CD14-positive monocyte (primary cell): ENCODE measurements around the gene TP73. TPM values are rescaled to one million over a fixed set of nuclear protein-coding genes. Genes with fewer than 3 reads are reported as not detected.

Experiments
- DNase-seq, 3 donors: peaks; one replicate each; pipeline ENCODE4 v3.0.0-alpha.2; 2011 to 2022
- H2AFZ ChIP-seq: 2 replicates; pipeline ENCODE4 v1.6.0; 2012; ENCODE audit warnings: mild to moderate bottlenecking, low read depth, low read length, inconsistent platforms; ENCODE audit not compliant: insufficient read depth, poor library complexity, severe bottlenecking
- H3K27ac ChIP-seq, 2 donors: 1 replicate in 1 of 2; 2 replicates in 1 of 2; pipeline ENCODE4 v1.5.1; 2012 to 2013; ENCODE audit warnings: low read length in 2 of 2, control low read depth in 1 of 2, inconsistent platforms in 1 of 2, low read depth in 1 of 2, mild to moderate bottlenecking in 1 of 2
- H3K27me3 ChIP-seq, 2 donors: one replicate each; pipeline versions ENCODE4 v1.6.0 to v1.6.1; 2011 to 2013; ENCODE audit warnings: low read length in 2 of 2; ENCODE audit not compliant: control insufficient read depth in 2 of 2, insufficient read depth in 2 of 2
- H3K36me3 ChIP-seq, 2 donors: replicated peaks in 1 of 2; 1 replicate in 1 of 2; 2 replicates in 1 of 2; pipeline versions ENCODE4 v1.5.1 to v1.6.1; 2012 to 2013; ENCODE audit warnings: low read length in 2 of 2, control low read depth in 1 of 2, inconsistent platforms in 1 of 2, mild to moderate bottlenecking in 1 of 2; ENCODE audit not compliant: insufficient read depth in 2 of 2, control insufficient read depth in 1 of 2
- H3K4me1 ChIP-seq, 2 donors: 1 replicate in 1 of 2; 2 replicates in 1 of 2; pipeline versions ENCODE4 v1.5.1 to v1.6.1; 2012 to 2013; ENCODE audit warnings: low read length in 2 of 2, control low read depth in 1 of 2, inconsistent platforms in 1 of 2, mild to moderate bottlenecking in 1 of 2, moderate library complexity in 1 of 2; ENCODE audit not compliant: insufficient read depth in 2 of 2, control insufficient read depth in 1 of 2
- H3K4me2 ChIP-seq: replicated peaks from 2 replicates; pipeline ENCODE3; 2012; ENCODE audit warnings: low read length, moderate library complexity, mild to moderate bottlenecking; ENCODE audit not compliant: poor library complexity, severe bottlenecking; ENCODE audit errors: extremely low read depth
- H3K4me3 ChIP-seq, 3 experiments: fragments of 200-600 bp in 1 of 3; sonication (generic) in 1 of 3; replicated peaks in 1 of 3; 1 replicate in 2 of 3; 2 replicates in 1 of 3; pipeline ENCODE4 v1.5.1; 2011 to 2013; ENCODE audit warnings: low read length in 3 of 3, mild to moderate bottlenecking in 3 of 3, control low read depth in 2 of 3, low read depth in 2 of 3, inconsistent platforms in 1 of 3, moderate library complexity in 1 of 3
- H3K79me2 ChIP-seq: 2 replicates; pipeline ENCODE4 v1.6.0; 2012; ENCODE audit warnings: mild to moderate bottlenecking, control low read depth, inconsistent platforms, low read length, moderate library complexity; ENCODE audit not compliant: insufficient read depth
- H3K9ac ChIP-seq: 2 replicates; pipeline ENCODE4 v1.6.0; 2017; ENCODE audit warnings: low read length, mild to moderate bottlenecking; ENCODE audit not compliant: insufficient read depth, poor library complexity, severe bottlenecking
- H3K9me3 ChIP-seq, 2 donors: replicated peaks in 1 of 2; 1 replicate in 1 of 2; 2 replicates in 1 of 2; pipeline versions ENCODE4 v1.5.1 to v1.6.1; 2012 to 2013; ENCODE audit warnings: low read length in 2 of 2, control low read depth in 1 of 2; ENCODE audit not compliant: control insufficient read depth in 1 of 2, insufficient read depth in 1 of 2
- H4K20me1 ChIP-seq: 2 replicates; pipeline ENCODE4 v1.6.0; 2012; ENCODE audit warnings: mild to moderate bottlenecking, low read length, control low read depth, moderate library complexity; ENCODE audit not compliant: insufficient read depth
- H3K27ac Mint-ChIP-seq, 7 donors: one replicate each; pipeline ENCODE4 v1.8.0; 2020; ENCODE audit warnings: mild to moderate bottlenecking in 7 of 7, mixed read lengths in 7 of 7, moderate library complexity in 6 of 7, inconsistent platforms in 2 of 7
- H3K27me3 Mint-ChIP-seq, 3 donors: one replicate each; pipeline ENCODE4 v1.8.0; 2021 to 2022; ENCODE audit warnings: low read depth in 3 of 3, mild to moderate bottlenecking in 3 of 3, mixed read lengths in 3 of 3, moderate library complexity in 3 of 3, inconsistent platforms in 1 of 3
- H3K36me3 Mint-ChIP-seq, 2 donors: one replicate each; pipeline ENCODE4 v1.8.0; 2020; ENCODE audit warnings: mixed read lengths in 2 of 2, inconsistent platforms in 1 of 2, mild to moderate bottlenecking in 1 of 2
- H3K4me1 Mint-ChIP-seq: one replicate; pipeline ENCODE4 v1.8.0; 2020; ENCODE audit warnings: mild to moderate bottlenecking, mixed read lengths
- H3K4me3 Mint-ChIP-seq, 2 donors: one replicate each; pipeline ENCODE4 v1.8.0; 2020; ENCODE audit warnings: mild to moderate bottlenecking in 2 of 2, mixed read lengths in 2 of 2, moderate library complexity in 1 of 2
- H3K9me3 Mint-ChIP-seq, 7 donors: one replicate each; pipeline ENCODE4 v1.8.0; 2020 to 2022; ENCODE audit warnings: mixed read lengths in 7 of 7, mild to moderate bottlenecking in 6 of 7, moderate library complexity in 6 of 7, inconsistent platforms in 2 of 7
- WGBS: methylation state at CpG from one replicate; pipeline ENCODE4 v1.1.5; 2013; ENCODE audit warnings: missing lambda C conversion rate; ENCODE audit not compliant: insufficient coverage; 5-methylcytosine and 5-hydroxymethylcytosine counted together
- intact Hi-C, 2 donors: fragments of 100-400 bp; cut with micrococcal nuclease; formaldehyde crosslinking; loops; one replicate each; pipeline versions ENCODE4 v1.15.0 to v1.15.1; 2023
- polyA plus RNA-seq, 3 donors: library from polyadenylated mRNA; depleted of rRNA in 1 of 3; unstranded in 2 of 3; stranded (reverse) in 1 of 3; fragments of 300-500 nt in 2 of 3; fragments of >200 nt in 1 of 3; fragmentation: Illumina TruSeq in 2 of 3; gene quantifications; 1 replicate in 2 of 3; 2 replicates in 1 of 3; pipeline ENCODE4 v1.2.3, GENCODE V29; 2012 to 2021
- TF ChIP-seq, protein P1 (sequence below): fragments of 200-600 bp; IDR thresholded peaks from one replicate; pipeline ENCODE4 v1.8.0; 2022; ENCODE audit warnings: antibody characterized with exemption, mild to moderate bottlenecking

The TP73 gene
- polyA plus RNA-seq, 3 donors, result 0.21 to 0.42 TPM; not detected in 1

DNA sequence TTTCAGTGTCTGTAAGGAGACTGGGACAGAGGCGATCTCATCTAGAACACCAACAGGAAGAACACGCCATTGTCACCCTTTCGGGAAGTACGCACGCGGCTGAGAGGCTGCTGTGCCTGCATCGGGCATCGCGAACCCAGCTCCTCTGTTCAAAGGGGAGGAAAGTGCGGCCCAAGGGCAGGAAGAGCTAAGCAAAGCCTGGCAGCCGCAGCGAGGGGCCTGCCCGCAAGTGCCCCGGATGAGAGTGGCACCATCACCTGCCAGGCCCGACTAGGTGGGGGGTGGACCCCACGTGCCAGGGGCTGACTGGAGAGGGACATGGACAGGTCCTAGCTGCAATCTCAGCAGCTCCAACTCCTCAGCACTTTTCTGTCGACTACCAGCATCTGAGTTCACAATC is 20.0 kb upstream of the TP73 start:
- H3K4me3 Mint-ChIP-seq, result no peak overlapping the region

DNA sequence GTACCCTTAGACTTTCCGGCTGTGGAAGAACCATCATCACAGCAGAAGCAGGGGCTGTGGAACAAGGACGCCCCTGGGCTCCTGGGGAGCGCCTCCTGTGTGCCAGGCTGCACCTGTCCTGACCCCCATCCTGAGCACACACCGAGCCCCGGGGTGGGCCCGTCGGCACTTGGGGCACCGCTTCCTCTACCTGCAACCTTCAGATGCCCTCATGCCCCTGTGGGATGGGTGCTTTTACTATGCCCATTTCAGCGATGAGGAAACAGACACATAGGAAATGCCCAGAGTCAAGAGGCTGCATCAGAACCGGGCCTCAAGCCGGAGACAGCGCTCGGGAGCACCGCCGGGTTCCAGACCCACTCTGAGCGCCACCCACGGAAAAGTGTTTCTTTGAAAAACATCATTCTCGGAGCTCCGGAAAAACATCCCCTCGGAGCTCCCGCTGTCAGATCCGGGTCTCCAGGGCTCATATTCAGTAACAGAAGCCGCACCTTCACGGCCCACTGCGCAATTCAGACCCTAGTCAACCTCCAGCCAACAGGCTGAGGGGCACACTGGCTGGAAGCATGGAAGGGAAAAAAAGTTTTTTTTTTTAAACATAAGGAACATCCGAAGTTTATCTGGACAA is 19.5 kb upstream of the TP73 start:
- no peak overlapping the region for H3K4me3 Mint-ChIP-seq
- DNase-seq, result no peak
- TF ChIP-seq, protein P1, sequence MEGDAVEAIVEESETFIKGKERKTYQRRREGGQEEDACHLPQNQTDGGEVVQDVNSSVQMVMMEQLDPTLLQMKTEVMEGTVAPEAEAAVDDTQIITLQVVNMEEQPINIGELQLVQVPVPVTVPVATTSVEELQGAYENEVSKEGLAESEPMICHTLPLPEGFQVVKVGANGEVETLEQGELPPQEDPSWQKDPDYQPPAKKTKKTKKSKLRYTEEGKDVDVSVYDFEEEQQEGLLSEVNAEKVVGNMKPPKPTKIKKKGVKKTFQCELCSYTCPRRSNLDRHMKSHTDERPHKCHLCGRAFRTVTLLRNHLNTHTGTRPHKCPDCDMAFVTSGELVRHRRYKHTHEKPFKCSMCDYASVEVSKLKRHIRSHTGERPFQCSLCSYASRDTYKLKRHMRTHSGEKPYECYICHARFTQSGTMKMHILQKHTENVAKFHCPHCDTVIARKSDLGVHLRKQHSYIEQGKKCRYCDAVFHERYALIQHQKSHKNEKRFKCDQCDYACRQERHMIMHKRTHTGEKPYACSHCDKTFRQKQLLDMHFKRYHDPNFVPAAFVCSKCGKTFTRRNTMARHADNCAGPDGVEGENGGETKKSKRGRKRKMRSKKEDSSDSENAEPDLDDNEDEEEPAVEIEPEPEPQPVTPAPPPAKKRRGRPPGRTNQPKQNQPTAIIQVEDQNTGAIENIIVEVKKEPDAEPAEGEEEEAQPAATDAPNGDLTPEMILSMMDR, result no peak
- Histone ChIP-seq H3K27me3 (no peaks in the 10 kb centered on the region), H3K79me2 (no peaks in the 10 kb centered on the region), H3K9me3 (no peaks in the 10 kb centered on the region), H2AFZ (no peak overlapping the region), H3K4me1 (peaks cover 10 to 15% of the 10 kb centered on the region in 2 donors), H3K4me2 (no peak overlapping the region), H3K27ac (no peak overlapping the region), H3K4me3 (no peak overlapping the region), H4K20me1 (no peaks in the 10 kb centered on the region), H3K36me3 (peaks cover 86 to 98% of the 10 kb centered on the region in 2 donors), H3K9ac (no peak overlapping the region)
- H3K9me3 Mint-ChIP-seq, result no peaks in the 10 kb centered on the region
- H3K27me3 Mint-ChIP-seq, result peaks cover 0 to 2% (median 2%) of the 10 kb centered on the region in 3 donors
- peaks cover 75 to 95% of the 10 kb centered on the region in 2 donors for H3K36me3 Mint-ChIP-seq
- peak overlapping the region in 2 of 7 donors; percentile 51 to 68 for H3K27ac Mint-ChIP-seq
- peaks cover 8% of the 10 kb centered on the region for H3K4me1 Mint-ChIP-seq
- 98% methylated on average over 21 of the region's 26 CpGs for WGBS
- intact Hi-C loops, result no loop called here

More for the DNA sequence above, 20.0 kb upstream of the TP73 start:
- WGBS, result 99% methylated on average over 16 of the region's 17 CpGs
- Mint-ChIP-seq H3K9me3 (no peaks in the 10 kb centered on the region), H3K27ac (no peak overlapping the region), H3K27me3 (peaks cover 0 to 2% (median 2%) of the 10 kb centered on the region in 3 donors), H3K36me3 (peaks cover 75 to 95% of the 10 kb centered on the region in 2 donors), H3K4me1 (peaks cover 8% of the 10 kb centered on the region)
- H3K27ac ChIP-seq, result no peak overlapping the region
- no peaks in the 10 kb centered on the region for H3K79me2 ChIP-seq
- peaks cover 10 to 15% of the 10 kb centered on the region in 2 donors for H3K4me1 ChIP-seq
- no peak for DNase-seq
- H3K9me3 ChIP-seq, result no peaks in the 10 kb centered on the region
- no peak overlapping the region for H3K4me2 ChIP-seq
- H3K4me3 ChIP-seq, result no peak overlapping the region
- H3K9ac ChIP-seq, result no peak overlapping the region
- H3K27me3 ChIP-seq, result no peaks in the 10 kb centered on the region
- intact Hi-C loops, result no loop called here
- no peaks in the 10 kb centered on the region for H4K20me1 ChIP-seq
- peaks cover 86 to 98% of the 10 kb centered on the region in 2 donors for H3K36me3 ChIP-seq
- no peak overlapping the region for H2AFZ ChIP-seq
- TF ChIP-seq, protein P1, result no peak
